Mesenteric fat pad (tissue), 1 donor: ENCODE measurements around the gene DAZAP1. TPM values are rescaled to one million over a fixed set of nuclear protein-coding genes. Genes with fewer than 3 reads are reported as not detected.
"Not testable (repeated sequence)": the region's sequence is repeated elsewhere in the genome, so short reads cannot be mapped to it uniquely, and the experiment has no call there.

Experiments
- DNase-seq: peaks from one replicate; pipeline ENCODE4 v3.0.0-alpha.2; 2020; ENCODE audit warnings: low spot score
- total RNA-seq: library from RNA; stranded (reverse); fragmentation: NEBNext Ultra II Directional; extraction: Animal tissue kit (Norgen Biotek cat#: 25700); gene quantifications from one replicate; pipeline ENCODE4 v1.2.1, GENCODE V29; 2021
- donor health status: DM: yes; HTN: yes; CAD: no.

DAZAP1 gene
- total RNA-seq, 1 donor from 2014 or later: 110 TPM

DNA sequence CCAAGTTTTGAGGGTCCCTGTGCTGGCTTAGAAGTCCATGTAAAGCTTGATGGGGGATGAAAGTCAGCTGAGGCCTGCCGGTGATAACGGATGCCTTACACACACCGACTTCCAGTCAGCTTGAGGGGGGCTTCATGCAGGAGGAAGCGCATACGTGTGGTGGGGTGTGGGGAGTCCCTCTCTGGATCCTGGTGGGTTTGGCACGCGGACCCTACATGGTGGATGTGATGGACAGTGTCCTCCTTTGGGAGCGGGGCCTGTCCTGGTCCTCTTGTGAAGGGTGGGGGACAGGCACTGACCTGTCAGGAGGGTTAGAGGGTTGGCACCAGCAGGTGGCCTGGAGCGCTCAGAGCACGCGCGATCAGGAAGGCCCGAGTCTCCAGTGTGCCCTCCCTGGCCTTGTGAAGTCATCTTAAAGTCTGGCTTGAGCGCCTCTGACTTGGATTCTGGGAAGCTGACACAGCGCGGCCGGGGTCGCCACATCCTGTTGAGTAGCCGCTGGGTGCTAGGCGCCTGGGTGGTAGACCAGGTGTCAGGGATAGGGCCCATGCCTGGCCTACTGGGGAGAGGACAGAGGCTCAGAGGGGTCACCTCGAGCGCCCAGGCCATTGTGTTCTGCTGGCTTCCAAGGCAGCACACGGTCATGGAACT lies 2.9 kb downstream of the DAZAP1 start:
- DNase-seq: no peak

DNA sequence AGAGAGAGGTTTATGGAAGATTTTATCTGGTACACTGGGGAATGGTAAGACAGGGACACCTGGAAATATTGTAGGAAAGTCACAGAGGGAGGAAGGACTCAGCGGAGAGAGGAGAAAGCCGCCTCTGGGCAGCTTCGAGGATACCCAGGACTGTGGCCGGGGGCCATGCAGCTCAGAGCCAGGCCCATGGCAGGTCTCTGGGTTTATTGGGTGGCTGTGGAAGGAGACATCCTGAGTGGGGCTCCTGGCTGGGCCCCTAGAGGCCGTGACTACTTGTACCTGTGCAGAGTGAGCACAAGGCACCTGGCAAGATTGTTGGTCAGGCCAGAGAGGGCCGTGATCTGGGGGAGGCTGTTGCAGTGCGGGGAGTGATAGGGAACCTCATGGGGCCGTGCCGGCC lies 3.4 kb downstream of the DAZAP1 start:
- no peak for DNase-seq

DNA sequence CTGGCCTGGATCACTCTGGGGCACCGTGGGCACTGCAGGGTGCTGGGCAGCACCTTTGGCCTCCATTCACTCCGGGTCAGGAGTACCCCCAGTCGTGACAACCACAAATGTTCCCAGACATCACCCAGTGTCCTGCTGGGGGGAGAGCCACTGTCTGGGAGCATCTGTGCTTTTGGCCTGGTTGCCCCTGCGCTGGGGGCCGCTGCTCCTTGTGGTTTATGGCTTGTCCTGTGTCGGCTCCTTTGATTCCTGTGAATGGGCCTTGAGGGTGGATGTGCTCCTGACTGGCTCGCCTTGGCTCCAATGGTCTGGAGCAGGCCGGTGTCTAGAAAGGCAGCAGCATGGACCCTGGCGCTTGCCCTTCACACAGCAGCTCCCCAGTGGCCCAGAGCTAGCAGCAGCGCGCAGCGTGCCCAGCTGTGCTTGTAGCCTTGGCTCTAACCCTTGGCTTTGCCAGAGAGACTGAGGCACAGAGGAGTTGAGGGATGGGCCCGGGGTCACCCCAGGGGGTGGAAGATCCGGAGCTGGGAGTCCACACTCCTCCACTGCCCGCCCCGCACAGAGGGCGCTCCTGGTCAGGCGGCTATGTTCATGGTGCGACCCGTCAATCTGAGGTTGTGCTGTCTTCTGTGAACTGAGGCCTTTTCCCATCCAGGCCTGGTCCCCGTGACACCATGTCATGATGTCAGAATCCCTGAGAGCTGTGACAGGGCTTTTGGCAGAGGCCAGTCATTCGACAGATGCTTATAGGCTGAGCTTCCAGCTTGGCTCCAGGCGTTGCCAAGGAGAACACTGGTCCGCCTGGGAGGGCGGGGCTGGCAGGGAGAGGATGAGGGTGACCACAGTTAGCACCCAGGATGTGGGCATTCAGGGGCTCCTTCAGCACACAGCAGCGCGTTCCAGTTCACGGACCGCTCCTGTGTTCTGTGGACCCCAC lies 4.1 kb downstream of the DAZAP1 start:
- DNase-seq: no peak

DNA sequence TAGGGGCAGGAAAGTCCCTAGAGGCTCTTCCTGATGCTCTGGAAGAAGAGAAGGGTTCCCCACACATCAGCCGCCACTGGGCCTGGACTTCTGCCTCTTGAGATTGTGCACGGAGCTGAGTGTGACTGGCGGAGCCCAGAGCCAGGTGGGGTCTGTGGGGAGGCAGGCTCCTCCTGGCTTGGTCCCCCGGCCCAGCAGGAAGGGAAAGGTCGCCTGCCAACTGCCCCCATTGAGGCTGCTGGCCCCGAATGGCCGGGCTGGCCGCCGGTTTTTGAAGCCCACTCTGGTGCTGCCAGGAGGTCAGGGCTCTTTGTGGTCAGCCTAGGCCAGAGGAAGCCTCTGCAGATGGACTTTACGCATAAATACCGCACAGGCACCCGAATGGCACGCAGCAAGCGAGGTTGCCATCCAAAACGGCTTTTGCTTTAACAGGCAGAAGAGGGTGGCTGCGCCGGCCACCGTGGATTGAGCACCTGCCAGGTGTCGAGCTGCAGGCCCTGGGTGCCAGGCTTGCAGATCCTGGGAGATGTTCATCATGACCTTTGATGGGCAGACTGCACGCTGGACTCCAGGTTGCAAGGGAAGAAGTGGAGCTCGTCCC lies 5.0 kb downstream of the DAZAP1 start:
- peak; percentile 85 for DNase-seq

DNA sequence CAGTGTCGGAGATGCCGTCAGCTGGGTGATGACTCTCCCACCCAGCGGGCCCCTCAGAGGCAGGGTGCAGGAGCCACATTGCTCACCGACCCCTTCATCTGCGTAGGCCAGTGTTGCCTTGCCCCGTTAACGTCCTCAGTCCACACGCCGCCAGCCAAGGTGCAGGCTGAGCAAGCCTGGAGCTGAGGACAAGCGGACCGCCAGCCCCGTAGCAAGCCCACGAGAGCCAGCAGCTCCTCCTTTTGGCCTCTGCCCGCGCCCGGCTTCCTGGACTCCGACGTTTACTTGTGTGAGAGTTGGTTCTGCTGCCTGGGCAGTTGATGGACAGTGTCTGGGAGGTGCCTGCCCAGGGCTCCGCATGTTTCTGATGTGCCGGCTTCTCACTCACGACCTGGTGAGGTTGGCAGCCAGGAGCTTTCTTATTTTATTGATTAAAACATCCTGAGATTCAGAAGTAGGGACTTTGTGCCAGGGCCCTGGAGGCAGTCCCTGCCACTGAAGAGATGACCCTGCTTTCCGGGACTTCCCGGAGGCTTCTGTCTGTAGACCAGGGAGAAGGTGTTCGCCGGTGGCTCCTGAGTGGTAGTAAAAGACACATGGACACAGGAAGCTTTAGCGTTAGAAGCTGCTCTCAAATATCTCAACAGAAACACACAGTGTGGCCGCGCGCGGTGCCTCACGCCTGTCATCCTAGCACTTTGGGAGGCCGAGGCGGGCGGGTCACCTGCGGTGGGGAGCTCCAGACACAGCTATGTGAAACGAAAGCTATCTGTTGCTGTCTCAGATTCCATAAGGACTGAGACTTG lies 5.8 kb downstream of the DAZAP1 start:
- DNase-seq: peak; percentile 86

DNA sequence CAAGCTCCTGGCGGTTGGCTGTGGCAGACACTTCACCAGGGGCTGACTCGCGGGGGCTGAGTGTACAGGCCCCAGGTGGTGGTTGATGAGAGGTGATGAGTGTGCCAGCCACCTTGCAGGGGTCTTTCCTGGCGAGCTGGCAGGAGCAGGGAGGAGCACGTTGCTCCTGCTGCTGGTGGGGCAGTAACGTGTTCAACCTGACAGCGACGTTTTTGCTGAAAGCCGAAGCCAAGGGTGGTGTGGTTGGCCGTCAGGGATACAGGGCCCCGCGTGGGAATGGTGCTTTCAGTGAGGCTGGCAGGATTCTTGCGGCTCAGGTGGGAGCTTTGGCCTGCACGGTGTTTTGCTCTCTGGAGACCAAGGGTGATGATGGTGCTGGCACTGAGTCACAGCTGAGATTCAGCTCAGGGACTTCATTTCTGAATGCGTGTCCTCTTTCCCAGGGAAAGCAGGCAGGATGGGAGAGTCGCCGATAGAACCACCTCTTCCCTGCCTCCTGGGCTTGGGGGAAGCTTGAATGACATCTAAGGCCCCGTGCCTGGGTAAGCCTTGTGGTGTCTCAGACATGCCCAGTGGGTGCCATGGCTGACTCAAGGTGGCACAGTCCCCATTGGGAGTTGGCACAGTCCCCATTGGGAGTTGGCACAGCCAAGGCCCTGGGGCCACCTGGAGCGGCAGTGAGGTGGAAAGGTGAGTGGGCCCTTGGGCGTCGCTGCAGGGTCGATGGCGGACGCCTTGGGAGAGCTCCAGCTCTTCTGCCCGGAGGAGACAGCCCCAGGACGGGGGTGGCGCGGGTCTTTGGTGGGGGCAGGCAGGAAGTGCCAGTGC lies 8.8 kb downstream of the DAZAP1 start:
- DNase-seq: no peak

DNA sequence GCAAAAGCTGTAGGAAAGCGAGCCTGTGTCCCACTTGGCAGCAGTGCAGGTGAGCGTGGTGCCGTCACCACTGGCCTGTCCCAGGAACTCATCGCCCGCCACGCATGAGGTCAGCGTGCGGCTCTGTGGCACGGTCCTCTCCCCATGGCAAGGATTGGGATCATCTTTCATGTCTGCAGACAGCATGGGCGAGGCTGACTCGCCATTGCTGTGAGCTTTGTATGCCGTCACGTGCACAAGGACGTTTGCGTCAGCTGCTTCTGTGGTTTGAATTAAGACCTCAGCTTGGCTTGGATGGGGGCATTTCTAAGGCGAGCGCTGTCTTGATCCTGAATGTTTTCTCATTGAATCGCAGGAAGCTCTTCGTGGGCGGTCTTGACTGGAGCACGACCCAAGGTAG lies 9.8 kb downstream of the DAZAP1 start:
- no peak for DNase-seq

DNA sequence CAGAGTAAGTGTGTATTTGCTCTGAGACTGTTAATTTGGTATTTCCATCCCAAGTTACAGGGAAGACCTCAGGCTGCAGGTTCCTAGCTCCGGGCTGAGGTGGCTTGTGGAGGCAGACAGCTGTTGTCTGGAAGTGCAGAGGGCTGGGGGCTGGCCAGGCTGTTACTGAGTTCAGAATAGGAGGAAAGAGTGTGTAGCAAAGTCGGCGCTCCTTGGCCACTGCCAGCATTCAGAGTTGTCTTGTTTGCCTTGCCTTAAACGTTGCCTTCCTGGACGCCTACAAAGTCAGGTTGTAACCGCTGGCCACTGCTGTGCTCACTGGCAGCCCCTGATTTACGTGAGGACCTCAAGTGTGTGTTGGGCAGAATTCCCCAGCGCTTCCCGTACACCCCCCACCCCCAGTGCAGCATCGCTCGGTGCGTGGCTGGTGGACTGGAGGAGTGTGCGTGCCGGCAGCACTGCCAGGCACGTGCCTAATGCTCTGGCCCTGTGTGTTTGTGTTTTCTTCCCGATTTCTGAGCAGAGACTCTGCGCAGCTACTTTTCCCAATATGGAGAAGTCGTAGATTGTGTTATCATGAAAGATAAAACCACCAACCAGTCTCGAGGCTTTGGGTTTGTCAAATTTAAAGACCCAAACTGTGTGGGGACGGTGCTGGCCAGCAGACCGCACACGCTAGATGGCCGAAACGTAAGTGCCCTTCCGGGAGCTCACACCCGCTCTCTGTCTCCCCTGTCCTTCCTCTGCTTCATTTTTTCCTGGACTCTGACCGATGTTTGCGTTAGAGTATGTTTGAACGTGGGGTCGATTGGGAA lies 10.5 kb downstream of the DAZAP1 start:
- DNase-seq: no peak

DNA sequence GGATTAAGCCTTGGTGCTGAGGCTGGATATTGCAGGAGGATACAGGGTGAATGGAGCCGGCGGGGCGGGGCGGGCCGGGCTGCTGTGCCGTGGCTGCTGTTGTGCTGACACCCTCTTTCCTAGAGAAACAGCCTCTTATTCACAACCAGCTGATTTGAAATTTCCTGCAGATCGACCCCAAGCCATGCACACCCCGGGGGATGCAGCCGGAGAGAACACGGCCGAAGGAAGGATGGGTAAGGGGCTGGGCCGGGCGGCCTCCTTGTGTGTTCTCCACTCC lies 11.1 kb downstream of the DAZAP1 start:
- DNase-seq: no peak

DNA sequence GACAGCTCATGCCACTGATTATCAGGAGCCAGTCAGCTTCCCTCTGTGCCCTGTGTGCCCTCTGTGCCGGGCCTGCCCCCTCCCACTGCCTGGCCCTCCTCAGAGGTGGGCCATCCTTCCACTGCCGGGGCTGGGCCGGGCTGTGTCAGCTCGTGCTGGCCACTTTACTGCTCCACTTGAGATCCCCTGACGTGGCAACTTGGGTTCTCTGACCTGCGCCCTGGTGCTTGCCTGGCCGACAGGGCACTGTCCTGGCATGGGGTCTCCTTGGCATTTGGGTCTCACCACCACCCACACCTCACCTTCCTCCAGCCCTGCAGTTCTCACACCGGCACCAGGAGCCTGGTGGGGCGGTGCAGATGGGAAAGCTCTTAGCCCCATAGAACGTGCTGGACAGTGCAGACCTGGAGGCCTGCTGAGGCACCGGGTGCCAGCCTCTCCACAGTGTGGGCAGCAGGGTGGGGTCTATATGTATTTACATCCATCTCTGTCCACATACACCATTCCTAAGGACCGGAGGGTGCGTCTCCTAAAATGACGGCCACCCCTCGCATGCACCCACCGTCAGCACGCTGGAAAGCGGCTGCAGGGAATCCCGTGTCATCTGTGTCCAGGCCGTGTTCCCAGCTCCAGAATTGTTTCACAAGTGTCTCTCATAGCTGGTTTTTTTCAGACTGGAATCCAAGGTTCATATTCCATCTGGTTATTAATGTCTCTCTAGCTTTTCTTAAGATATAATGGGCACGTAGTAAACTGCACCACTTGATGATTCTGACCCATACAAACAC lies 11.8 kb downstream of the DAZAP1 start:
- no peak for DNase-seq

DNA sequence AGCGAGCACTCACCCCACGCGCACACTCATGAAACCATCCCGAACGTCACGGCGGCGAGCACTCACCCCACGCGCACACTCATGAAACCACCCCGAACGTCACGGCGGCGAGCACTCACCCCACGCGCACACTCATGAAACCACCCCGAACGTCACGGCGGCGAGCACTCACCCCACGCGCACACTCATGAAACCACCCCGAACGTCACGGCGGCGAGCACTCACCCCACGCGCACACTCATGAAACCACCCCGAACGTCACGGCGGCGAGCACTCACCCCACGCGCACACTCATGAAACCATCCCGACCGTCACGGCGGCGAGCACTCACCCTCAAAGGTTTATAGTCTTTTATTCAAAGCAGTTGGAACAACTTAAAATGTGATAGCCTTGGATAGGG lies 12.7 kb downstream of the DAZAP1 start:
- DNase-seq: not testable (repeated sequence)

DNA sequence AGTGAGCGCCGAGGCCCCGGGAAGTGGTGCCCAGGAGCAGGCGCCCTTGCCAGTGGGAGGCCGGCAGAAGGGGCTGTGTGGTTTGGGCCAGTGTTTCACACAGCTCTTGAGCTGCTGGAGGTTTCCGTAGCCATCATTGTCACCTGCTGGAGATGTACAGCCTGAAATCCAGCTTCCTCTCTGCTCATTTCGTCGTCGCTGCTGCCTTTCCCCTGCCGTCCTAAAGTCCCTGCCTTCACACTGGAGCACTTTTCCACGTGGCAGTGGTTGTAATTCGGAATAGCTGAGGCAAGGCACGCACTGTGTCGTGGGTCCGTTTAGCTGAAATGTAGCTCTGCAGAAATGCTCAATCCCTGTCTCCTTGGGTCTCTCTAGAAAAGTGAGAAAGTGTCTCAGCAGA lies 13.2 kb downstream of the DAZAP1 start:
- DNase-seq: no peak

DNA sequence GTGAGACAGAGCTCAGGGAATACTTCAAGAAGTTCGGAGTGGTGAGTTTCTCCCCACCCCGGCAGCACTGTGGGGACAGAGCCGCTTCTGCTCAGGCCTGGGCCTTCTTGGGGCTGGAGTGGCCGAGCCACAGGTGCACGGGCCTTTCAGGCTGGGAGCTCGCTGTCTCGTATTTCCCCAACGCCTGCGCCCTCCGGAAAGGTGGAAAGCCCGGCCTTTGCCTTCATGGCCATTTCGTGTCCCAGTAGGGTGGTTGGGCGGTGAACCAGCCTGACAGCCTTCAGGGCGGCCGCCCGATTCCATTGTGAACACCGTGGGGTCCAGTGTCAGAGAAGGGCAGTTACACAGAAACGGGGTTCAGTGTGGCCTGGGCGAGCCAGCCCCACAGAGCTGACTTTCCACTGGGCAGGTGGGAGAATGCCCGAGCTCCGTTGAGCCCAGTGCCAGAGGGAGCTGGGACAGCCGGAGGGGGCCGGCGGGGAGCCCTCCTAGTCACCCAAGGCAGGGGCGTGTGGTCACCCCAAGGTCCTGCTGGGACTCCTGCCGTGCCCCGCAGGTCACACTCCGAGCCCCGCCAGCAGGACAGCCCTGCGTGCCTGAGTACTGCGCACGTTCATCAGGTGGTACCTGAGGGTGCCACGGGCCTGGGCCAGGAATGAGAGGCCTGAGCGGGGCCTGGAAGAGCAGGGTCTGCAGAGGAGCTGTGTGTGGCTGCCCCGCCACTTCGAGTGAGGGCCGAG lies 14.0 kb downstream of the DAZAP1 start:
- no peak for DNase-seq

DNA sequence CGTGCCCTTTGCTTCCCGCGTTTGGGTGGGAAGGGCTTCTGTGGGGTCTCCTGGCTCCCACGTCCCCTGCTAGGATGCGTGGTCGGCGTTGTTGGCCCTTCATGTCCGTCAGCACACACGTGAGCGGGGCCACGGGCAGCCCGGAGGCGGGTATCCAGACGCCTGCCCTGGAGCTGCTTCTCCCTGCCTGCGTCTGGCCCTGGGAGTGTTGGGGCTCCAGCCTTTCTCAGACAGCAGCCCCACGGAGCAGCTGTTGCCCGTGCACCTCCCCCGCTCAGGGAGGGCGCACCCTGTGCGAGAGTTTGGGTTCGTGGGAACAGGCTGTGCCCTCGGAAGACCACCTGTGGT lies 14.5 kb downstream of the DAZAP1 start:
- DNase-seq: no peak

DNA sequence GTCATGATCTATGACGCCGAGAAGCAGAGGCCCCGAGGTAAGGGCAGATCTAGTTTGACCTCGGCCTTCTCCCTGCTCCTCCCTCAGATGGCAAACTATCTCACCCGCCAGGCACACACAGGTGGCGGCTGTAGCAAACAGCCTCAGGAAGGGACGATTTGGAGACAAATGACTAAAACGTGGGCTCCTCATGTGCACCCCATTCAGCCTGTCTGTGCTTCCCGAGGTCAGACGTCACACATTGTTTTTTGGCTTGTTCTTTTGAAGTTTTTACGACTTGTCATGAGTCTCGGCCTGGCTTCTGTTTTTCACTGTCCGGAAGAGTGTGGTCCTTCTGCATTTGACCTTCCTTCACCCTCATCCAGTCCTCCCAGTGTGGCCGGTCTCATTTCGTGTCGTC lies 15.0 kb downstream of the DAZAP1 start:
- no peak for DNase-seq

DNA sequence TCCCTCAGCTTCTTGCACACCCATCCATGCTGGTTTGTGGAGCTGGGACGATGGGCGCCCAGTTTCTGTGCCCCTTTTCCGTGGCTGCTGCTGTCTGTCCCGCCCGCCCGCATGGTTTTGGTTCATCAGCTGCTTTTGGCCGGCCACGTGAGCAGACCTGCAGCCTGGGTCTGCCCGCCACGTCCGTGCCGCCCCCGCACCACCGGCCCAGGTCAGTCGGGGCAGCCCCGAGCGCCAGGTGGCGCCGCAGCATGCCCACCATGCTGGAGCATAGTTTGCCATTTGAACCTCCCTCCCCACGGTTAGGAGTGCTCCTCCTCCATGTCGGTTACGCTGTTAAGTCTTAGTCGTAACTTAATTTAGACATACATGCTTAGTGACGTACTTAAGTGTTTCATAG lies 15.6 kb downstream of the DAZAP1 start:
- no peak for DNase-seq

DNA sequence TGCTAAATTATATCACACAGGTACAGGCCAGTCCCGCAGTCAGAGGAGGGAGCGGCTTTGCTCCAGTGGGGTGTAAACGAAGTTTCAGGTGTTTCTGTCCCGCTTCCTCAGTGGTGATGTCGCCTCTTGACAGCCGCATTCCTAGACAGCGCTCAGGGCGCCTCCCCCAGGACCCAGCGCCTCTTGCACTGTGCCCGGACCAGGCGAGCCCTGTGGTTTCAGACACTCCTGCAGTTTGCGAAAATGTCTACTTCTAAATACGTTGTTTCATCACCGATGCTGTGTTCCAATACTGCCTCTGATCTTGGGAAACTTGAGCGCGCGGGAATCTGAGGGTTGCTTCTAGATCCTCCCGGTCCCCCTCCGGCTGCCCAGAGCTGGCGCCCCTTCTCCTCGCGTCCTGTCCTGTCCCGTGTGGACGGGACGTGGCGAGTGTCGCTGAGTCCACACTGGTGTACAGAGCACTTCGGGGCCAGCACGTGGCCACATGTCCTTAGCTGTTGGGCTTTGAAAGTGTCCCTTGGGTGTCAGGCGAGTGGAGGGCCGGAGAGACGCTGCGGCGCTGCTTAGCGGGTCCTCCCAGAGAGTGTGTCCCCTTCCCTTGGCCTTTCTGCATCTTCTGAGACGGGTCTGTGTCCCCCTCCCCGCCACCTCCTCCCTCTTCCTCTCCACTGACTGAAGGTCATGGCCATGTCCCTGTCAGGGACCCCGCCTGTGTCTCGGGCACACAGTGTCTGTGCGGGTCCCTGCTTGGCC lies 16.2 kb downstream of the DAZAP1 start:
- DNase-seq: no peak
